ENCODE measurements around the gene JOSD2.
"Not testable (repeated sequence)": the region's sequence is repeated elsewhere in the genome, so short reads cannot be mapped to it uniquely, and the experiment has no call there.

Gene JOSD2

DNA sequence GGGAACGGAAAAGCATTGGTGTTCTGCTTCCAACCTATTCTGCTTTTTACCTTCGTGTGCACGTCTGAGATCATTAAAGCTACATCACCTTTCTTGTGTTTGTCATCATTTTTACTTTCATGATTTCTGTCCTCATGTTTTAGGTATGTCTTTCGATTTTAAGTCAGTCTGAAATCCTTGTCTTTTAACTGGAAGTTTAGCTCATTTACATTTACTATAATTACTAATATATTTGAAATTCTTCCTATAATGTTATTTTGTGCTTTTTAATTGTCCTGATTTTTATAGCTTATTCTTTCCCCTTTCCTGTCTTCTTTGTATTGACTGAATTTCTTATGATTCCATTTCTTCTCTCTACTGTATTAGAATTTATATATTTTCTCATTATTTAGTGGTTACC lies 22.0 kb upstream of the JOSD2 start:
- TF ChIP-seq, protein P1, sequence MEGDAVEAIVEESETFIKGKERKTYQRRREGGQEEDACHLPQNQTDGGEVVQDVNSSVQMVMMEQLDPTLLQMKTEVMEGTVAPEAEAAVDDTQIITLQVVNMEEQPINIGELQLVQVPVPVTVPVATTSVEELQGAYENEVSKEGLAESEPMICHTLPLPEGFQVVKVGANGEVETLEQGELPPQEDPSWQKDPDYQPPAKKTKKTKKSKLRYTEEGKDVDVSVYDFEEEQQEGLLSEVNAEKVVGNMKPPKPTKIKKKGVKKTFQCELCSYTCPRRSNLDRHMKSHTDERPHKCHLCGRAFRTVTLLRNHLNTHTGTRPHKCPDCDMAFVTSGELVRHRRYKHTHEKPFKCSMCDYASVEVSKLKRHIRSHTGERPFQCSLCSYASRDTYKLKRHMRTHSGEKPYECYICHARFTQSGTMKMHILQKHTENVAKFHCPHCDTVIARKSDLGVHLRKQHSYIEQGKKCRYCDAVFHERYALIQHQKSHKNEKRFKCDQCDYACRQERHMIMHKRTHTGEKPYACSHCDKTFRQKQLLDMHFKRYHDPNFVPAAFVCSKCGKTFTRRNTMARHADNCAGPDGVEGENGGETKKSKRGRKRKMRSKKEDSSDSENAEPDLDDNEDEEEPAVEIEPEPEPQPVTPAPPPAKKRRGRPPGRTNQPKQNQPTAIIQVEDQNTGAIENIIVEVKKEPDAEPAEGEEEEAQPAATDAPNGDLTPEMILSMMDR (IDR thresholded peaks at IDR 0.05; ENCODE audit: insufficient read depth, low read length, poor library complexity, severe bottlenecking): no peak
- Histone ChIP-seq H3K27me3 (replicated peaks; ENCODE audit: control insufficient read depth, insufficient read depth, low read length) (no peaks in the 10 kb centered on the region), H3K36me3 (ENCODE audit: control insufficient read depth, insufficient read depth, low read length) (no peaks in the 10 kb centered on the region), H3K4me3 (replicated peaks; ENCODE audit: low read depth, low read length) (no peak overlapping the region)
- no peak for DNase-seq (ENCODE audit: extremely low read depth, insufficient read length)

DNA sequence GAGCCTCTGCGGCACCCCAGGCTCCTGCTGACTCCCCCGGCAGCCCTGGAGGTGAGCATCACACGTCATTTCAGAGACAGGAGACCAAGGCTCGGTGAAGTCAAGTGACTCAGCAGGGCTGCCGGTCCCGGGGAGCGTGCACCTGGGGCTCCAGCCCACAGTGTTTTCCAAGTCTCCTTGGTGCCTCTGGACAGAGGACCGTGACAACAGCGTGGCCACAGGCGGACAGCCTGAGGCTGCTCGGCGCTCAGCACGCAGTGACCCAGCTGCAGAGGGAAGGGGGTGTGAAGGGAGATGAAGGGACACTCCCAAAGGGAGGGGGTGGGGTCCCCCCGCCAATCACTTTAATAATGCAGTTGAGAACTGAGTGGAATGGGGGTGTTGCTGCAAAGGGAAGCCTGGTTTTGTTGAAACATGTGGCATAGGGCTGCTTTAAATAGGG lies 20.2 kb upstream of the JOSD2 start:
- DNase-seq (ENCODE audit: extremely low read depth, insufficient read length): no peak

DNA sequence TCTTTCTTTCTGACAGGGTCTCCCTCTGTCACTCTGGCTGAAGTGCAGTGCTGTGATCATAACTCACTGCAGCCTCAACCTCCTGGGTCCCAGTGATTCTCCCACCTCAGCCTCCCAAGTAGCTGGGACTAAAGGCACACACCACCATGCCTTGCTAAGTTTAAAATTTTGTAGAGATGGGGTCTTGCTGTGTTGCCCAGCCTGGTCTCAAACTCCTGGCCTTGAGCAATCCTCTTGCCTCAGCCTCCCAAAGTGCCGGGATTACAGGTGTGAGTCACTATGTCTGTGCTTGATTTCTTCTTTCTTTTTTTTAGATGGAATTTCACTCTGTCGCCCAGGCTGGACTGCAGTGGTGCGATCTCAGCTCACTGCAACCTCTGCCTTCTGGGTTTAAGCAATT lies 17.1 kb upstream of the JOSD2 start:
- H3K4me3 ChIP-seq (replicated peaks; ENCODE audit: low read depth, low read length); DNase-seq (ENCODE audit: extremely low read depth, insufficient read length); H3K27me3 ChIP-seq (replicated peaks; ENCODE audit: control insufficient read depth, insufficient read depth, low read length); H3K36me3 ChIP-seq (ENCODE audit: control insufficient read depth, insufficient read depth, low read length): not testable (repeated sequence)

More for the DNA sequence above, 20.2 kb upstream of the JOSD2 start:
- TF ChIP-seq, protein P1 (IDR thresholded peaks at IDR 0.05; ENCODE audit: insufficient read depth, low read length, poor library complexity, severe bottlenecking): no peak
- no peaks in the 10 kb centered on the region for H3K36me3 ChIP-seq (ENCODE audit: control insufficient read depth, insufficient read depth, low read length)
- H3K4me3 ChIP-seq (replicated peaks; ENCODE audit: low read depth, low read length): no peak overlapping the region
- H3K27me3 ChIP-seq (replicated peaks; ENCODE audit: control insufficient read depth, insufficient read depth, low read length): no peaks in the 10 kb centered on the region

DNA sequence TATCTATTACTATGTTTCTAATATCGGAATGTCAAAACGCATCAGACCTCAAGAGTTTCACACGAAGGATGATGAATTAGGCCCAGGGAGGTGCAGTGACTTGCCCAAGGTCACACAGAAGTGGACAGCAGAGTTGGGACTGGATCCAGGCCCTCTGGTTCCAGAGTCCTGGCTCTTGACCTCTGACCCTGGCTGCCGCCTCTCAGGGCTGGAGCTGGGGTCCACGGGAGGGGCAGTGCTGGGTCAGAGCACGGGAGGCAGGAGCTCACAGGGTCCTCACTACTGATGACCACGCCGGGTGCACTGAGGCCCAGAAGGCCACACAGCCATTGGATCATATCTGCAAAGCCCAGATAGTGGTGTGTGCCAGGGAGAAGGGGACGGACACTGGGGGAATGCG lies 11.9 kb upstream of the JOSD2 start:
- H3K4me3 ChIP-seq (replicated peaks; ENCODE audit: low read depth, low read length): no peak overlapping the region
- H3K36me3 ChIP-seq (ENCODE audit: control insufficient read depth, insufficient read depth, low read length): no peaks in the 10 kb centered on the region
- TF ChIP-seq, protein P1 (IDR thresholded peaks at IDR 0.05; ENCODE audit: insufficient read depth, low read length, poor library complexity, severe bottlenecking): no peak
- H3K27me3 ChIP-seq (replicated peaks; ENCODE audit: control insufficient read depth, insufficient read depth, low read length): no peaks in the 10 kb centered on the region
- DNase-seq (ENCODE audit: extremely low read depth, insufficient read length): no peak

DNA sequence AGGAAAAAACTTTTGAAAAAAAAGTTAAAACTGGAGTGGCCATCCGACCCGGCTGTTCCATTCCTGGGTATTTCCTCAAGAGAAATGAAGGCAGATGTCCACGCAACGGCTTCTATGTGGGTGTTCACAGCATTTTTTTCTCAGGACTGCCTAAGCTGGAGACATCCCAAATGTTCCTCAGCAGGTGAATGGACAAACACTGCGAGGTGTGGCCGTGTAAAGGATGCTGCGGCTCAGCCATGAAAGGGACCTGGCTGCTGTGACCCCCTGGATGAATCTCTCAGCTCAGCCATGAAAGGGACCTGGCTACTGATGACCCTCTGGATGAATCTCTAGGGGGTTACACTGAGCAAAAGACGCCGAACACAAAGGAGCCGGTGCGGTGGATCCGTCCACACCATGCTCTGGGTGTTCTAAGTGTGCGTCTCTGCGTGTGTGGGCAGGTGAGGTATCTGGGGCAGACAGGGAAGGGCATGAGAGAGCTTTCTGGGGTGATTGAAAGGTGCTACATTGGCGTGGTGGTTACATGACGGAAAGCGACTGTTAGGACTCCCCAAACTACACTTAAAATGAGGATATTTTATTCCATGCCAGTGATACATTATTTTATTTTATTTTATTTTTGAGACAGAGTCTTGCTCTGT lies 10.0 kb upstream of the JOSD2 start:
- Histone ChIP-seq H3K27me3 (replicated peaks; ENCODE audit: control insufficient read depth, insufficient read depth, low read length) (no peaks in the 10 kb centered on the region), H3K4me3 (replicated peaks; ENCODE audit: low read depth, low read length) (no peak overlapping the region), H3K36me3 (ENCODE audit: control insufficient read depth, insufficient read depth, low read length) (no peaks in the 10 kb centered on the region)
- DNase-seq (ENCODE audit: extremely low read depth, insufficient read length): no peak
- TF ChIP-seq, protein P1 (IDR thresholded peaks at IDR 0.05; ENCODE audit: insufficient read depth, low read length, poor library complexity, severe bottlenecking): no peak

DNA sequence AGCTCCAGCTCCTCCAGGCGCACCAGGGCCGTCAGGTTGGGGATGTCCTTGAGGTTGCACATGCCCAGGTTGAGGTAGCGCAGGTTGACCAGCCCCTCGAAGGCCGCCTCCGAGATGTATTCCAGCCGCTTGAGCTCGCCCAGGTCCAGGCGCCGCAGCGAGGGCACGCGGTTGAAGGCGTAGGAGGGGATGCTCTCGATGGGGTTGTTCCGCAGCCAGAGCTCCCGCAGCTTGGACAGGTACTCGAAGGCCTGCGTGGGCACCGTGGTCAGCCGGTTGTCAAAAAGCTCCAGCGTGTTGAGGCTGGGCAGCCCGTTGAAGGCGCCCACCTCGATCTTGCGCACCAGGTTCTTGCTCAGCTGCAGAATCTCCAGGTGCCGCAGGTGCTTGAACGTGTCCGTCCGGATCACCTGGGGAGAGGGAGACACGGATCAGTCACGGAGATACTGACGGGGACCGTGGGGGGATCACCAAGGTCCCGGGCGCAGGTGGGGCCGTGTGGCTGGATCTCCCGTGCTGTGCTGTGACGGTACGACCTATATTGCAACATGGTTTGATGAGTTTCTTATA lies 8.1 kb upstream of the JOSD2 start:
- no peak overlapping the region for H3K4me3 ChIP-seq (replicated peaks; ENCODE audit: low read depth, low read length)

More for the DNA sequence above, 8.1 kb upstream of the JOSD2 start:
- H3K36me3 ChIP-seq (ENCODE audit: control insufficient read depth, insufficient read depth, low read length): no peaks in the 10 kb centered on the region
- TF ChIP-seq, protein P1 (IDR thresholded peaks at IDR 0.05; ENCODE audit: insufficient read depth, low read length, poor library complexity, severe bottlenecking): no peak
- no peaks in the 10 kb centered on the region for H3K27me3 ChIP-seq (replicated peaks; ENCODE audit: control insufficient read depth, insufficient read depth, low read length)
- DNase-seq (ENCODE audit: extremely low read depth, insufficient read length): no peak

Measured in GM06990 (cell line).